ENCODE measurements around the gene TBK1. TPM values are rescaled to one million over a fixed set of nuclear protein-coding genes. Genes with fewer than 3 reads are reported as not detected.

TBK1 gene
- total and polyA plus RNA-seq, 10 of the 15 experiments (the other 5 are each of a cell fraction or from before 2014, with no cell fraction given) = 13.4 to 49.3 (median 37.7) TPM

DNA sequence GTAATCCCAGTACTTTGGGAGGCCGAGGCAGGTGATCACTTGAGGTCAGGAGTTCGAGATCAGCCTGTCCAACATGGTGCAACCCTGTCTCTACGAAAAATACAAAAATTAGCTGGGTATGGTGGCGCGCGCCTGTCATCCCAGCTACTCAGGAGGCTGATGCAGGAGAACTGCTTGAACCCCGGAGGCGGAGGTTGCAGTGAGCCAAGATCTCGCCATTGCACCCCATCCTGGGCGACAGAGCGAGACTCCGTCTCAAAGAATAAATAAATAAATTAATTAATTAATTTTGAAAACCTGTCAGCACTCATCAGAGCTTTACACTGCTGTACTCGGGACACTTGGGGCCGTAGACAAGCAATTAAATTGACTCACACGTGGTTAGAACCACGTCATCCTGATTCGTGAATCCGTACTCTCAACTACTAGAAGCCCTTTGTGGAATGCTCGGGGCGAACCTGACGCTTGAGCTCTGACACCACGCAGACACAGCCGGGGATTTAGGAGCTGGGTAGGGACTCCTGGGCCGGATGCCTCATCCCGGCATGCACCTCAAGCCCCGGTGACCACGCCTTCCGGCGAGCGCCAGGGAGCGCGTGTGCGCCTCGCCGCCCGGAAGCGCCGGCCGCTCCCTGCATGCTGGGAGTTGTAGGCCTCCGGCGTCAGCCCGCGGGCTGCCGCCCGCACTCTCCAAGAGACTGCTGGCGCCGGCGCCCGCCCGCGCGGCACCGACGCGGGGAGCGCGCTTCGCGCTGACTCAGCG, 48.0 kb upstream of the TBK1 start, which contains the start of gene XPOT (continued):
- TF ChIP-seq, protein P1, sequence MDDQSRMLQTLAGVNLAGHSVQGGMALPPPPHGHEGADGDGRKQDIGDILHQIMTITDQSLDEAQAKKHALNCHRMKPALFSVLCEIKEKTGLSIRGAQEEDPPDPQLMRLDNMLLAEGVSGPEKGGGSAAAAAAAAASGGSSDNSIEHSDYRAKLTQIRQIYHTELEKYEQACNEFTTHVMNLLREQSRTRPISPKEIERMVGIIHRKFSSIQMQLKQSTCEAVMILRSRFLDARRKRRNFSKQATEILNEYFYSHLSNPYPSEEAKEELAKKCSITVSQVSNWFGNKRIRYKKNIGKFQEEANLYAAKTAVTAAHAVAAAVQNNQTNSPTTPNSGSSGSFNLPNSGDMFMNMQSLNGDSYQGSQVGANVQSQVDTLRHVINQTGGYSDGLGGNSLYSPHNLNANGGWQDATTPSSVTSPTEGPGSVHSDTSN (IDR thresholded peaks at IDR 0.05; ENCODE audit: insufficient replicate concordance, low read depth, low read length) = no peak
- TF ChIP-seq YBX1 (IDR thresholded peaks at IDR 0.05) = no peak
- TF ChIP-seq SPI1 (IDR thresholded peaks at IDR 0.05; ENCODE audit: borderline replicate concordance, insufficient read depth, low read depth, low read length) = no peak
- TF ChIP-seq RBBP5 (conservative IDR thresholded peaks at IDR 0.05) = no peak
- TF ChIP-seq, protein P2, sequence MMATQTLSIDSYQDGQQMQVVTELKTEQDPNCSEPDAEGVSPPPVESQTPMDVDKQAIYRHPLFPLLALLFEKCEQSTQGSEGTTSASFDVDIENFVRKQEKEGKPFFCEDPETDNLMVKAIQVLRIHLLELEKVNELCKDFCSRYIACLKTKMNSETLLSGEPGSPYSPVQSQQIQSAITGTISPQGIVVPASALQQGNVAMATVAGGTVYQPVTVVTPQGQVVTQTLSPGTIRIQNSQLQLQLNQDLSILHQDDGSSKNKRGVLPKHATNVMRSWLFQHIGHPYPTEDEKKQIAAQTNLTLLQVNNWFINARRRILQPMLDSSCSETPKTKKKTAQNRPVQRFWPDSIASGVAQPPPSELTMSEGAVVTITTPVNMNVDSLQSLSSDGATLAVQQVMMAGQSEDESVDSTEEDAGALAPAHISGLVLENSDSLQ (IDR thresholded peaks at IDR 0.05) = peak; percentile 42; the same call in 1 of the 2 replicates
- TF ChIP-seq, protein P3, sequence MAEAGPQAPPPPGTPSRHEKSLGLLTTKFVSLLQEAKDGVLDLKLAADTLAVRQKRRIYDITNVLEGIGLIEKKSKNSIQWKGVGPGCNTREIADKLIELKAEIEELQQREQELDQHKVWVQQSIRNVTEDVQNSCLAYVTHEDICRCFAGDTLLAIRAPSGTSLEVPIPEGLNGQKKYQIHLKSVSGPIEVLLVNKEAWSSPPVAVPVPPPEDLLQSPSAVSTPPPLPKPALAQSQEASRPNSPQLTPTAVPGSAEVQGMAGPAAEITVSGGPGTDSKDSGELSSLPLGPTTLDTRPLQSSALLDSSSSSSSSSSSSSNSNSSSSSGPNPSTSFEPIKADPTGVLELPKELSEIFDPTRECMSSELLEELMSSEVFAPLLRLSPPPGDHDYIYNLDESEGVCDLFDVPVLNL (IDR thresholded peaks at IDR 0.05; ENCODE audit: low read depth, low read length) = no peak
- no peak for TF ChIP-seq SMARCA5 (IDR thresholded peaks at IDR 0.05)
- peak; percentile 48; the same call in 1 of the 2 replicates for TF ChIP-seq CBFB (IDR thresholded peaks at IDR 0.05; ENCODE audit: low read depth)
- TF ChIP-seq, protein P4, sequence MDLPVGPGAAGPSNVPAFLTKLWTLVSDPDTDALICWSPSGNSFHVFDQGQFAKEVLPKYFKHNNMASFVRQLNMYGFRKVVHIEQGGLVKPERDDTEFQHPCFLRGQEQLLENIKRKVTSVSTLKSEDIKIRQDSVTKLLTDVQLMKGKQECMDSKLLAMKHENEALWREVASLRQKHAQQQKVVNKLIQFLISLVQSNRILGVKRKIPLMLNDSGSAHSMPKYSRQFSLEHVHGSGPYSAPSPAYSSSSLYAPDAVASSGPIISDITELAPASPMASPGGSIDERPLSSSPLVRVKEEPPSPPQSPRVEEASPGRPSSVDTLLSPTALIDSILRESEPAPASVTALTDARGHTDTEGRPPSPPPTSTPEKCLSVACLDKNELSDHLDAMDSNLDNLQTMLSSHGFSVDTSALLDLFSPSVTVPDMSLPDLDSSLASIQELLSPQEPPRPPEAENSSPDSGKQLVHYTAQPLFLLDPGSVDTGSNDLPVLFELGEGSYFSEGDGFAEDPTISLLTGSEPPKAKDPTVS (IDR thresholded peaks at IDR 0.05; ENCODE audit: low read depth, low read length) = no peak; the same call in 1 of the 2 replicates
- TF ChIP-seq NFIC (IDR thresholded peaks at IDR 0.05; ENCODE audit: low read depth, low read length) = no peak
- no peak for TF ChIP-seq WRNIP1 (IDR thresholded peaks at IDR 0.05; ENCODE audit: borderline replicate concordance, low read depth, low read length)
- TF ChIP-seq MYB (IDR thresholded peaks at IDR 0.05; ENCODE audit: borderline replicate concordance, low read depth, low read length) = no peak
- TF ChIP-seq KAT2A (conservative IDR thresholded peaks at IDR 0.05; ENCODE audit: control insufficient read depth, low read depth, low read length) = no peak
- no peak for TF ChIP-seq ZBED1 (IDR thresholded peaks at IDR 0.05; ENCODE audit: borderline replicate concordance)
- peak; percentile 93 for TF ChIP-seq POLR2AphosphoS2 (IDR thresholded peaks at IDR 0.05; ENCODE audit: low read depth, low read length)
- TF ChIP-seq MYC (IDR thresholded peaks at IDR 0.05; ENCODE audit: insufficient read depth, insufficient read length, insufficient replicate concordance, low read length, severe bottlenecking) = no peak
- TF ChIP-seq, protein P5, sequence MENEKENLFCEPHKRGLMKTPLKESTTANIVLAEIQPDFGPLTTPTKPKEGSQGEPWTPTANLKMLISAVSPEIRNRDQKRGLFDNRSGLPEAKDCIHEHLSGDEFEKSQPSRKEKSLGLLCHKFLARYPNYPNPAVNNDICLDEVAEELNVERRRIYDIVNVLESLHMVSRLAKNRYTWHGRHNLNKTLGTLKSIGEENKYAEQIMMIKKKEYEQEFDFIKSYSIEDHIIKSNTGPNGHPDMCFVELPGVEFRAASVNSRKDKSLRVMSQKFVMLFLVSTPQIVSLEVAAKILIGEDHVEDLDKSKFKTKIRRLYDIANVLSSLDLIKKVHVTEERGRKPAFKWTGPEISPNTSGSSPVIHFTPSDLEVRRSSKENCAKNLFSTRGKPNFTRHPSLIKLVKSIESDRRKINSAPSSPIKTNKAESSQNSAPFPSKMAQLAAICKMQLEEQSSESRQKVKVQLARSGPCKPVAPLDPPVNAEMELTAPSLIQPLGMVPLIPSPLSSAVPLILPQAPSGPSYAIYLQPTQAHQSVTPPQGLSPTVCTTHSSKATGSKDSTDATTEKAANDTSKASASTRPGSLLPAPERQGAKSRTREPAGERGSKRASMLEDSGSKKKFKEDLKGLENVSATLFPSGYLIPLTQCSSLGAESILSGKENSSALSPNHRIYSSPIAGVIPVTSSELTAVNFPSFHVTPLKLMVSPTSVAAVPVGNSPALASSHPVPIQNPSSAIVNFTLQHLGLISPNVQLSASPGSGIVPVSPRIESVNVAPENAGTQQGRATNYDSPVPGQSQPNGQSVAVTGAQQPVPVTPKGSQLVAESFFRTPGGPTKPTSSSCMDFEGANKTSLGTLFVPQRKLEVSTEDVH (IDR thresholded peaks at IDR 0.05; ENCODE audit: low read depth, partially characterized antibody) = no peak
- TF ChIP-seq IRF4 (IDR thresholded peaks at IDR 0.05; ENCODE audit: low read depth, low read length) = no peak
- TF ChIP-seq CHD1 (IDR thresholded peaks at IDR 0.05; ENCODE audit: low read depth, low read length) = no peak
- TF ChIP-seq, protein P6, sequence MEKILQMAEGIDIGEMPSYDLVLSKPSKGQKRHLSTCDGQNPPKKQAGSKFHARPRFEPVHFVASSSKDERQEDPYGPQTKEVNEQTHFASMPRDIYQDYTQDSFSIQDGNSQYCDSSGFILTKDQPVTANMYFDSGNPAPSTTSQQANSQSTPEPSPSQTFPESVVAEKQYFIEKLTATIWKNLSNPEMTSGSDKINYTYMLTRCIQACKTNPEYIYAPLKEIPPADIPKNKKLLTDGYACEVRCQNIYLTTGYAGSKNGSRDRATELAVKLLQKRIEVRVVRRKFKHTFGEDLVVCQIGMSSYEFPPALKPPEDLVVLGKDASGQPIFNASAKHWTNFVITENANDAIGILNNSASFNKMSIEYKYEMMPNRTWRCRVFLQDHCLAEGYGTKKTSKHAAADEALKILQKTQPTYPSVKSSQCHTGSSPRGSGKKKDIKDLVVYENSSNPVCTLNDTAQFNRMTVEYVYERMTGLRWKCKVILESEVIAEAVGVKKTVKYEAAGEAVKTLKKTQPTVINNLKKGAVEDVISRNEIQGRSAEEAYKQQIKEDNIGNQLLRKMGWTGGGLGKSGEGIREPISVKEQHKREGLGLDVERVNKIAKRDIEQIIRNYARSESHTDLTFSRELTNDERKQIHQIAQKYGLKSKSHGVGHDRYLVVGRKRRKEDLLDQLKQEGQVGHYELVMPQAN (conservative IDR thresholded peaks at IDR 0.05) = no peak

Data from GM12878 (cell line).